GM21381 (cell line): ENCODE data around the gene PNKD.

Source experiments
- ATAC-seq: cut with Tn5 transposase; IDR thresholded peaks from one replicate; pipeline ENCODE4 v1.9.1; 2021; ENCODE audit warnings: mild to moderate bottlenecking, moderate library complexity; ENCODE audit not compliant: unreplicated experiment

The PNKD gene

DNA sequence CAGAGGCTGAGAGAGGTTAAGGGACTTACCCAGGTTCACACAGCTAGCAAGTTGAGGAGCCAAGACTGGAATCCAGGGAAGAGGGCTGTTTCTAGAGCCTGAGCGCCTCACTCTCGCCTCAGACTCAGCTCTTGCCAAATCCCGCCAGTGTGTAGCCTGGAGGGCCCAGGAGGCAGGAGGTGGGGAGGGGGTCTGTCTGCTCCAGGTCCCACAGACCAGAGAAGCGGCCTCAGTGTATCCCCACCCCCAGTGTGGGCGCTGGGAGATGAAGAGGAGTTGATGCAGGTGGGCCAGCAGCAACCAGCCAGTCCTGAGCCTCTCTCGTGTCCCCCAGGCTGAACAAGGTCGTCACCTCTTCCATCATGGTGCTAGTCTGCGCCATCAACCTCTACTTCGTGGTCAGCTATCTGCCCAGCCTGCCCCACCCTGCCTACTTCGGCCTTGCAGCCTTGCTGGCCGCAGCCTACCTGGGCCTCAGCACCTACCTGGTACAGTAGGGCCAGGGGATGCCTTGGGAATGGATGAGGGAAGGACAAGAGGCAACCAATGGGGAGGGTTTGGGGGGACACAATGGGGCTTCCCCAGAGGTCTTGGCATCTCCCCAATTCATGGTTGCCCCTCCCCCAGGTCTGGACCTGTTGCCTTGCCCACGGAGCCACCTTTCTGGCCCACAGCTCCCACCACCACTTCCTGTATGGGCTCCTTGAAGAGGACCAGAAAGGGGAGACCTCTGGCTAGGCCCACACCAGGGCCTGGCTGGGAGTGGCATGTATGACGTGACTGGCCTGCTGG is 124.2 kb downstream of the PNKD start:
- ATAC-seq, result no peak

DNA sequence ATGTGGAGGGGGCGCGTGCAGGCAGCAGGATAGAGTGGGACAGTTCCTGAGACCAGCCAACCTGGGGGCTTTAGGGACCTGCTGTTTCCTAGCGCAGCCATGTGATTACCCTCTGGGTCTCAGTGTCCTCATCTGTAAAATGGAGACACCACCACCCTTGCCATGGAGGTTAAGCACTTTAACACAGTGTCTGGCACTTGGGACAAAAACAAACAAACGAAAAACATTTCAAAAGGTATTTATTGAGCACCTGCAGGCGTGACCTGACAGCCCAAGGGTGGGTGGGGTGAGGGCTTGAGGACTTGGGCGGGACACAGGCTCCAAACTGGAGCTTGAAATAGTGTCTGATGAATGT is 124.7 kb downstream of the PNKD start:
- no peak for ATAC-seq

DNA sequence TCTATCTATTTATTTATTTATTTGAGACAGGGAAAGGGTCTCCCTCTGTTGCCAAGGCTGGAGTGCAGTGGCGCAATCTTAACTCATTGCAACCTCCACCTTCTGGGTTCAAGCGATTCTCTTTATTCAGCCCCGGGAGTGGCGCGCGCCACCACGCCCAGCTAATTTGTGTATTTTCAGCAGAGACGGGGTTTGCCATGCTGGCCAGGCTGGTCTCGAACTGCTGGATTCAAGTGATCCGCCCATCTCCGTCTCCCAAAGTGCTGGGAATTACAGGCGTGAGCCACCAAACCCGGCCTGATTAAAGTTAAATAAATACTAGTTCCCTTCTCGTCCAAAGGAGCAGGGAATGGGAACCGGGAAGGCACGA is 125.1 kb downstream of the PNKD start:
- ATAC-seq, result no peak

DNA sequence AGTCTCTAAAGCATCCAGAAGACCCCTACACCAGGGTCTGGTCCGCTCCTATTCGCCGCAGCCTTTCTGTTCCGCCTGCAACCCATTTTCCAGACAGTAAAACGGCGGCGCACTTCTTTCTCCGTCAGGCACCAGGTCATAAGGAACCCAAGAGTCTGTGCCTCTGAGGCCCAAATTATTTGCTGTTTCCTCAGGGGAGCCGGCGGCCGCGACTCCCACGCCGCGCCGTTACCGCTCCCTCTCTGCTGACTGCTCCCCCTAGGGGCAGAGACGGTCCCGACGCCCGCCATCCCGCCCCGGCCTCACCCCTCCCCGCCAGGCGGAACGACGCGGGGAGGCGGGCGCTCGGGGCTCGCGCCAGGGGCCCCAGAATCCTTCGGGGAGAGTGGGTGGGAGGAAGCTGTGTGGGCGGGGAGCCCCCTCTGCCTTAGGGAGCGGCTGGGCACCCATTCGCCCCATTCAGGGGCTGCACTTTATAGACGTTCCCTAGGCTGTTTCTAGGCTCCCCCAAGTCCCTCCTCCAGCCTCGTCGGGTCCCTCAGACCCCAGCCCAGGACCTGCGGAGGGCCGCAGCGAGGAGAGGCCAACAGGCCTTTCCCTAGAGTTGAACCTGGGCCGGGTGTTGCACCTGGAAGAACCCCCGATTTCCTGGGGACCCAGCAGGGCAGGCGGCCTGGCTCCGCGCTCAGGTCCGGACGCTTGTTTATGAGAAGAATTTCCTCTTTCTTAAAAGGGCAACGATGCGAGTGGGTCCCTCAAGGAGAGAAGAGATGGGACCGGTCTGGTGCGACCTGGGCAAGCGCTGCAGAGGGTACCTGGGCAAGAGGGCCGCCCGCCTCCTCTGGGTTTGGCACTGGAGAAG is 125.7 kb downstream of the PNKD start:
- peak; percentile 48 for ATAC-seq
